Thyroid gland (tissue), 4 donors: ENCODE results near the gene SMARCD1.

ENCODE experiments used
- POLR2A ChIP-seq, 2 donors: fragments of 450-650 bp; IDR thresholded peaks; one replicate each; pipeline ENCODE4 v1.6.1; 2017; ENCODE audit warnings: antibody characterized with exemption in 2 of 2, mild to moderate bottlenecking in 2 of 2, moderate library complexity in 1 of 2
- TF ChIP-seq, protein P1 (sequence below), 6 experiments: fragments of 200-600 bp in 3 of 6; fragments of 450-650 bp in 3 of 6; sonication (generic) in 3 of 6; IDR thresholded peaks; one replicate each; pipeline ENCODE4 v1.5.1; 2016 to 2019; ENCODE audit warnings: antibody characterized with exemption in 6 of 6, mild to moderate bottlenecking in 2 of 6, inconsistent platforms in 1 of 6, moderate library complexity in 1 of 6

DNA sequence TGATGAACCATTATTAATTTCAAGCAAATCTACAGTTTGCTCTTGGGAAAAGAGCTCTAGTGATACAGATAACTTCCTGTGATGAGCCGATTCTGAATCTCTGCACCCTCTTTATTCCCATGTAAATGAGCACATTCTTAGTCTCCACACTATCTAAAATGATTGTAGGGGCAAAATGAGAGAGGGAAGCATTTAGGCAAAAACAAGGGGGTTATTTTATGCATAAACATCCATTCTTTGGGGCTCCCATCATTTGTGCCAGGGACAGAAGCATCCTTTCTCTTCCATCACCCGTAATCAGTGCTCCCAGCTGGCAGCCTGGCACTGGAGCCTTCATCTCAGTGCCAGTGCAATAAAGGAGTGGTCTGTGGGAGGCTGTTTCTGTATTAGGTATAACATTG is 17.0 kb downstream of the SMARCD1 start:
- TF ChIP-seq POLR2A (IDR thresholded peaks at IDR 0.05): no peak
- TF ChIP-seq, protein P1, sequence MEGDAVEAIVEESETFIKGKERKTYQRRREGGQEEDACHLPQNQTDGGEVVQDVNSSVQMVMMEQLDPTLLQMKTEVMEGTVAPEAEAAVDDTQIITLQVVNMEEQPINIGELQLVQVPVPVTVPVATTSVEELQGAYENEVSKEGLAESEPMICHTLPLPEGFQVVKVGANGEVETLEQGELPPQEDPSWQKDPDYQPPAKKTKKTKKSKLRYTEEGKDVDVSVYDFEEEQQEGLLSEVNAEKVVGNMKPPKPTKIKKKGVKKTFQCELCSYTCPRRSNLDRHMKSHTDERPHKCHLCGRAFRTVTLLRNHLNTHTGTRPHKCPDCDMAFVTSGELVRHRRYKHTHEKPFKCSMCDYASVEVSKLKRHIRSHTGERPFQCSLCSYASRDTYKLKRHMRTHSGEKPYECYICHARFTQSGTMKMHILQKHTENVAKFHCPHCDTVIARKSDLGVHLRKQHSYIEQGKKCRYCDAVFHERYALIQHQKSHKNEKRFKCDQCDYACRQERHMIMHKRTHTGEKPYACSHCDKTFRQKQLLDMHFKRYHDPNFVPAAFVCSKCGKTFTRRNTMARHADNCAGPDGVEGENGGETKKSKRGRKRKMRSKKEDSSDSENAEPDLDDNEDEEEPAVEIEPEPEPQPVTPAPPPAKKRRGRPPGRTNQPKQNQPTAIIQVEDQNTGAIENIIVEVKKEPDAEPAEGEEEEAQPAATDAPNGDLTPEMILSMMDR (IDR thresholded peaks at IDR 0.05): no peak
